GM23248 (cell line): ENCODE measurements around the gene ZDHHC23. TPM values are rescaled to one million over a fixed set of nuclear protein-coding genes. Genes with fewer than 3 reads are reported as not detected.

Experiments used
- DNase-seq: peaks from one replicate; pipeline ENCODE4 v3.0.0-alpha.2; 2015
- H2AFZ ChIP-seq: fragments of 200-600 bp; sonication (generic); 2 replicates; pipeline ENCODE4 v1.6.1; 2016; ENCODE audit warnings: antibody characterized with exemption
- H3F3A ChIP-seq: fragments of 200-600 bp; sonication (generic); 2 replicates; pipeline ENCODE4 v1.6.1; 2016; ENCODE audit warnings: mild to moderate bottlenecking, antibody characterized with exemption, mixed run types; ENCODE audit not compliant: insufficient read depth
- H3K27ac ChIP-seq: fragments of 200-600 bp; sonication (generic); 2 replicates; pipeline ENCODE4 v1.5.1; 2016; ENCODE audit warnings: mild to moderate bottlenecking
- H3K27me3 ChIP-seq: fragments of 200-600 bp; sonication (generic); replicated peaks from 2 replicates; pipeline ENCODE4 v1.6.1; 2016; ENCODE audit warnings: mild to moderate bottlenecking; ENCODE audit not compliant: insufficient read depth
- H3K36me3 ChIP-seq: fragments of 200-600 bp; sonication (generic); 2 replicates; pipeline ENCODE4 v1.6.1; 2016; ENCODE audit warnings: low read depth, mild to moderate bottlenecking
- H3K4me1 ChIP-seq: fragments of 200-600 bp; sonication (generic); 2 replicates; pipeline ENCODE4 v1.6.1; 2016; ENCODE audit warnings: mild to moderate bottlenecking; ENCODE audit not compliant: insufficient read depth
- H3K4me2 ChIP-seq: fragments of 200-600 bp; sonication (generic); one replicate; pipeline ENCODE4 v1.6.1; 2016; ENCODE audit warnings: mild to moderate bottlenecking; ENCODE audit not compliant: unreplicated experiment
- H3K4me3 ChIP-seq: fragments of 200-600 bp; sonication (generic); 2 replicates; pipeline ENCODE4 v1.5.1; 2016; ENCODE audit warnings: mild to moderate bottlenecking
- H3K79me2 ChIP-seq: fragments of 200-600 bp; sonication (generic); 2 replicates; pipeline ENCODE4 v1.6.1; 2016; ENCODE audit warnings: mild to moderate bottlenecking; ENCODE audit not compliant: insufficient read depth
- H3K9ac ChIP-seq: fragments of 200-600 bp; sonication (generic); 2 replicates; pipeline ENCODE4 v1.6.1; 2016; ENCODE audit warnings: mild to moderate bottlenecking
- H3K9me2 ChIP-seq: fragments of 200-600 bp; sonication (generic); 2 replicates; pipeline ENCODE4 v1.6.1; 2016; ENCODE audit warnings: mixed run types, mild to moderate bottlenecking, moderate library complexity; ENCODE audit not compliant: insufficient read depth
- H3K9me3 ChIP-seq: fragments of 200-600 bp; sonication (generic); one replicate; pipeline ENCODE4 v1.6.1; 2017; ENCODE audit warnings: low read depth
- H4K20me1 ChIP-seq: fragments of 200-600 bp; sonication (generic); 2 replicates; pipeline ENCODE4 v1.6.0; 2016; ENCODE audit not compliant: insufficient read depth
- EZH2 ChIP-seq: fragments of 200-600 bp; sonication (generic); IDR thresholded peaks from 2 replicates; pipeline ENCODE4 v1.6.1; 2018; ENCODE audit warnings: antibody characterized with exemption, mild to moderate bottlenecking; ENCODE audit not compliant: insufficient read depth, poor library complexity, severe bottlenecking
- EZH2phosphoT487 ChIP-seq: fragments of 200-600 bp; sonication (generic); IDR thresholded peaks from 2 replicates; pipeline ENCODE4 v1.6.1; 2018; ENCODE audit warnings: antibody characterized with exemption, moderate library complexity, mild to moderate bottlenecking, low read depth; ENCODE audit not compliant: insufficient read depth
- WGBS, 2 experiments: methylation state at CpG; one replicate each; pipeline ENCODE4 v1.1.6; 2015 to 2017; ENCODE audit warnings: low lambda C conversion rate in 2 of 2, low coverage in 1 of 2; ENCODE audit errors: missing lambda C conversion rate in 2 of 2; 5-methylcytosine and 5-hydroxymethylcytosine counted together
- in situ Hi-C: fragments of 300-500 bp; cut with MboI; formaldehyde crosslinking; loops from 2 replicates; pipeline ENCODE4 v1.15.0; 2020
- polyA plus RNA-seq: library from polyadenylated mRNA; unstranded; fragments of >200 nt; fragmentation: Nextera tagmentation; extraction: Ambion mirVana; gene quantifications from 2 replicates; pipeline ENCODE4 v1.2.1, GENCODE V29; 2016
- total RNA-seq: library from RNA; depleted of rRNA; stranded (reverse); fragments of >200 nt; shearing (Covaris generic); gene quantifications from 2 replicates; pipeline ENCODE4 v1.2.3, GENCODE V29; 2014

Gene ZDHHC23
- total and polyA plus RNA-seq, 2 experiments from 2014 or later, result 0.40 to 1.6 TPM

GRCh38 chr3:113954091-113954685 lies 6.4 kb downstream of the ZDHHC23 start:
- Histone ChIP-seq H3K4me3 (no peak overlapping the region), H3K79me2 (no peaks in the 10 kb centered on the region), H3K36me3 (no peaks in the 10 kb centered on the region), H2AFZ (no peak overlapping the region), H3F3A (no peaks in the 10 kb centered on the region), H3K27ac (no peak overlapping the region), H3K9me2 (no peaks in the 10 kb centered on the region), H3K9me3 (no peaks in the 10 kb centered on the region), H4K20me1 (no peaks in the 10 kb centered on the region), H3K4me1 (peaks cover 8% of the 10 kb centered on the region; the same call in 1 of the 2 replicates), H3K9ac (no peak overlapping the region), H3K27me3 (no peaks in the 10 kb centered on the region), H3K4me2 (peak overlapping the region; percentile 4)
- no peak for TF ChIP-seq EZH2
- no peak for TF ChIP-seq EZH2phosphoT487
- WGBS, 2 experiments, result 92% methylated on average over 8 of the region's 8 CpGs
- peak; percentile 0 for DNase-seq
- in situ Hi-C loops, result no loop called here

- Histone ChIP-seq H2AFZ (no peak overlapping the region), H3K27me3 (no peaks in the 10 kb centered on the region), H3K9me3 (no peaks in the 10 kb centered on the region), H3K79me2 (no peaks in the 10 kb centered on the region), H3K9me2 (0 out of 2 replicates have a peak, but pooled peaks cover 3% of the 10 kb centered on the region), H3K27ac (no peak overlapping the region), H3F3A (0 out of 2 replicates have a peak, but pooled peaks cover 3% of the 10 kb centered on the region), H3K4me1 (0 out of 2 replicates have a peak, but pooled peaks cover 2% of the 10 kb centered on the region), H3K36me3 (no peaks in the 10 kb centered on the region), H4K20me1 (no peaks in the 10 kb centered on the region), H3K9ac (no peak overlapping the region), H3K4me3 (no peak overlapping the region), H3K4me2 (no peak overlapping the region)
- in situ Hi-C loops, result no loop called here
- DNase-seq, result no peak
- WGBS, 2 experiments, result 92 to 93% methylated on average over 3 of the region's 3 CpGs
- TF ChIP-seq EZH2, result no peak
- no peak for TF ChIP-seq EZH2phosphoT487
Measured at GRCh38 chr3:113963879-113964278, 16.1 kb downstream of the ZDHHC23 start.

- in situ Hi-C loops, result no loop called here
- Histone ChIP-seq H3F3A (peaks cover 15% of the 10 kb centered on the region; the same call in 1 of the 2 replicates), H3K9ac (no peak overlapping the region), H3K4me2 (no peak overlapping the region), H2AFZ (no peak overlapping the region), H3K79me2 (no peaks in the 10 kb centered on the region), H3K27me3 (no peaks in the 10 kb centered on the region), H3K36me3 (no peaks in the 10 kb centered on the region), H3K9me2 (0 out of 2 replicates have a peak, but pooled peaks cover 3% of the 10 kb centered on the region), H3K4me1 (0 out of 2 replicates have a peak, but pooled peaks cover 9% of the 10 kb centered on the region), H3K4me3 (no peak overlapping the region), H4K20me1 (no peaks in the 10 kb centered on the region), H3K9me3 (no peaks in the 10 kb centered on the region), H3K27ac (no peak overlapping the region)
- TF ChIP-seq EZH2 (no peak), EZH2phosphoT487 (no peak)
- 93 to 98% methylated on average over 2 of the region's 2 CpGs for WGBS, 2 experiments
- DNase-seq, result no peak
Measured at GRCh38 chr3:113966172-113966571, 18.4 kb downstream of the ZDHHC23 start.

- 4 to 8% methylated on average over 2 of the region's 2 CpGs for WGBS, 2 experiments
- Histone ChIP-seq H3K27ac (no peak overlapping the region), H2AFZ (no peak overlapping the region; the same call in 1 of the 2 replicates), H3K9ac (no peak overlapping the region), H3K9me3 (peaks cover 3% of the 10 kb centered on the region), H4K20me1 (no peaks in the 10 kb centered on the region), H3K36me3 (0 out of 2 replicates have a peak, but pooled peaks cover 3% of the 10 kb centered on the region), H3F3A (peaks cover 15% of the 10 kb centered on the region; the same call in 1 of the 2 replicates), H3K4me2 (peak overlapping the region; percentile 3), H3K4me3 (no peak overlapping the region), H3K79me2 (no peaks in the 10 kb centered on the region), H3K27me3 (no peaks in the 10 kb centered on the region), H3K4me1 (0 out of 2 replicates have a peak, but pooled peaks cover 9% of the 10 kb centered on the region), H3K9me2 (0 out of 2 replicates have a peak, but pooled peaks cover 3% of the 10 kb centered on the region)
- in situ Hi-C loops, result no loop called here
- TF ChIP-seq EZH2phosphoT487 (no peak), EZH2 (no peak)
- DNase-seq, result peak; percentile 51
Measured at GRCh38 chr3:113968986-113969385, 21.2 kb downstream of the ZDHHC23 start.
